ENCODE results near the gene EEPD1. TPM values are rescaled to one million over a fixed set of nuclear protein-coding genes. Genes with fewer than 3 reads are reported as not detected.

Gene EEPD1
- total and polyA plus RNA-seq, 2 donors = 16.9 to 32.8 TPM

DNA sequence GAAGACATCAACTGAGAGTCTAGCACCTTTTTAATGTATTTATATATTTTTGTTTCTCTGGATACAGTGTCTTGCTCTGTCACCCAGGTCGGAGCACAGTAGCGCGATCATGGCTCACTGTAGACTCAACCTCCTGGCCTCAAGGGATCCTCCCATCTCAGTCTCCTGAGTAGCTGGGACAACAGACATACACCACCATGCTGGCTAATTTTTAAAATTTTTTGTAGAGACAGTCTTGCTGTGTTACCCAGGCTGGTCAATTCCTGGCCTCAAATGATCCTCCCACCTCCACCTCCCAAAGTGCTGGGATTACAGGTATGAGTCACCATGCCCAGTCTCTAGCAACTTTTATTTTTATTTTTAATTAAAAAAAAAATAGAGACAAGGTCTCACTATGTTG lies 185.2 kb downstream of the EEPD1 start:
- Histone ChIP-seq H3K36me3 (ENCODE audit: control insufficient read depth in 2 of 2, insufficient read depth in 2 of 2, low read length in 1 of 2) (no peaks in the 10 kb centered on the region), H3K9me3 (ENCODE audit: control insufficient read depth in 2 of 2, insufficient read depth in 1 of 2, low read length in 1 of 2) (no peaks in the 10 kb centered on the region), H3K4me1 (ENCODE audit: control insufficient read depth in 2 of 2, insufficient read depth in 2 of 2, low read length in 2 of 2) (no peaks in the 10 kb centered on the region), H3K4me3 (ENCODE audit: low read length in 2 of 2) (no peak overlapping the region), H3K27me3 (ENCODE audit: control insufficient read depth in 2 of 2, insufficient read depth in 1 of 2, low read length in 1 of 2) (no peaks in the 10 kb centered on the region), H3K27ac (ENCODE audit: low read depth in 1 of 2, low read length in 1 of 2) (no peak overlapping the region)
- WGBS = 98% methylated on average over 3 of the region's 3 CpGs
- DNase-seq (ENCODE audit: low read depth in 6 of 9, low spot score in 9 of 9) = no peak

GRCh38 chr7:36343548-36343947 lies 190.5 kb downstream of the EEPD1 start:
- Histone ChIP-seq H3K9me3 (ENCODE audit: control insufficient read depth in 2 of 2, insufficient read depth in 1 of 2, low read length in 1 of 2) (no peaks in the 10 kb centered on the region), H3K4me1 (ENCODE audit: control insufficient read depth in 2 of 2, insufficient read depth in 2 of 2, low read length in 2 of 2) (no peaks in the 10 kb centered on the region), H3K4me3 (ENCODE audit: low read length in 2 of 2) (no peak overlapping the region), H3K27me3 (ENCODE audit: control insufficient read depth in 2 of 2, insufficient read depth in 1 of 2, low read length in 1 of 2) (no peaks in the 10 kb centered on the region), H3K27ac (ENCODE audit: low read depth in 1 of 2, low read length in 1 of 2) (no peak overlapping the region), H3K36me3 (ENCODE audit: control insufficient read depth in 2 of 2, insufficient read depth in 2 of 2, low read length in 1 of 2) (no peaks in the 10 kb centered on the region)
- no peak for DNase-seq (ENCODE audit: low read depth in 6 of 9, low spot score in 9 of 9)
- 100% methylated on average over 1 of the region's 1 CpG for WGBS

- no peak for DNase-seq (ENCODE audit: low read depth in 6 of 9, low spot score in 9 of 9)
- no peaks in the 10 kb centered on the region for H3K9me3 ChIP-seq (ENCODE audit: control insufficient read depth in 2 of 2, insufficient read depth in 1 of 2, low read length in 1 of 2)
- WGBS = 58% methylated on average over 2 of the region's 2 CpGs
- no peak overlapping the region for H3K4me3 ChIP-seq (ENCODE audit: low read length in 2 of 2)
- no peak overlapping the region for H3K27ac ChIP-seq (ENCODE audit: low read depth in 1 of 2, low read length in 1 of 2)
- H3K27me3 ChIP-seq (ENCODE audit: control insufficient read depth in 2 of 2, insufficient read depth in 1 of 2, low read length in 1 of 2) = no peaks in the 10 kb centered on the region
- no peaks in the 10 kb centered on the region for H3K36me3 ChIP-seq (ENCODE audit: control insufficient read depth in 2 of 2, insufficient read depth in 2 of 2, low read length in 1 of 2)
- H3K4me1 ChIP-seq (ENCODE audit: control insufficient read depth in 2 of 2, insufficient read depth in 2 of 2, low read length in 2 of 2) = no peaks in the 10 kb centered on the region
These were observed 191.6 kb downstream of the EEPD1 start for GRCh38 chr7:36344622-36345021.

- H3K9me3 ChIP-seq (ENCODE audit: control insufficient read depth in 2 of 2, insufficient read depth in 1 of 2, low read length in 1 of 2) = no peaks in the 10 kb centered on the region
- DNase-seq (ENCODE audit: low read depth in 6 of 9, low spot score in 9 of 9) = no peak
- 96% methylated on average over 6 of the region's 6 CpGs for WGBS
- H3K27ac ChIP-seq (ENCODE audit: low read depth in 1 of 2, low read length in 1 of 2) = no peak overlapping the region
- H3K27me3 ChIP-seq (ENCODE audit: control insufficient read depth in 2 of 2, insufficient read depth in 1 of 2, low read length in 1 of 2) = no peaks in the 10 kb centered on the region
- no peak overlapping the region for H3K4me3 ChIP-seq (ENCODE audit: low read length in 2 of 2)
- H3K36me3 ChIP-seq (ENCODE audit: control insufficient read depth in 2 of 2, insufficient read depth in 2 of 2, low read length in 1 of 2) = no peaks in the 10 kb centered on the region
- H3K4me1 ChIP-seq (ENCODE audit: control insufficient read depth in 2 of 2, insufficient read depth in 2 of 2, low read length in 2 of 2) = no peaks in the 10 kb centered on the region
These were observed 193.3 kb downstream of the EEPD1 start for GRCh38 chr7:36346260-36346831.

DNA sequence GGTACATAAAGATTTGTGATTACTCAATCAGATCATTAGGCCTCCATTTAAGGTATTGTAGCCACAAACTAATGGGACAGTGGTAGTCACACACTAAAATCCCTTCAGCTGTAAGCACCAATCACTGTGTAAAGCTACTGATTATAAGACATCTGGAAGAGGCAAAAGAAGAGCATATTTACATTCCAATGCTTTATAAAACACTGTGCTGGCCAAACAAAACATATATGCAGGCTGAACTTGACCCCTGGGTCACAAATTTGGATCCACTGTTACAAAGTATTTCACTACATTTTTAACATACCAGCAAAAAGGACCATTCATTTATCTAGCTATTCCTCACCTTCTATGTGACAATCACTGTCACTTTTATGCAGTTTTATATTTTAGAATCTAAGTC lies 195.2 kb downstream of the EEPD1 start:
- no peaks in the 10 kb centered on the region for H3K27me3 ChIP-seq (ENCODE audit: control insufficient read depth in 2 of 2, insufficient read depth in 1 of 2, low read length in 1 of 2)
- no peaks in the 10 kb centered on the region for H3K4me1 ChIP-seq (ENCODE audit: control insufficient read depth in 2 of 2, insufficient read depth in 2 of 2, low read length in 2 of 2)
- no peak overlapping the region for H3K4me3 ChIP-seq (ENCODE audit: low read length in 2 of 2)
- H3K36me3 ChIP-seq (ENCODE audit: control insufficient read depth in 2 of 2, insufficient read depth in 2 of 2, low read length in 1 of 2) = no peaks in the 10 kb centered on the region
- no peak for DNase-seq (ENCODE audit: low read depth in 6 of 9, low spot score in 9 of 9)
- H3K9me3 ChIP-seq (ENCODE audit: control insufficient read depth in 2 of 2, insufficient read depth in 1 of 2, low read length in 1 of 2) = no peaks in the 10 kb centered on the region
- no peak overlapping the region for H3K27ac ChIP-seq (ENCODE audit: low read depth in 1 of 2, low read length in 1 of 2)

GRCh38 chr7:36348771-36349170 lies 195.7 kb downstream of the EEPD1 start:
- Histone ChIP-seq H3K9me3 (ENCODE audit: control insufficient read depth in 2 of 2, insufficient read depth in 1 of 2, low read length in 1 of 2) (no peaks in the 10 kb centered on the region), H3K27me3 (ENCODE audit: control insufficient read depth in 2 of 2, insufficient read depth in 1 of 2, low read length in 1 of 2) (no peaks in the 10 kb centered on the region), H3K27ac (ENCODE audit: low read depth in 1 of 2, low read length in 1 of 2) (no peak overlapping the region), H3K4me1 (ENCODE audit: control insufficient read depth in 2 of 2, insufficient read depth in 2 of 2, low read length in 2 of 2) (no peaks in the 10 kb centered on the region), H3K4me3 (ENCODE audit: low read length in 2 of 2) (no peak overlapping the region), H3K36me3 (ENCODE audit: control insufficient read depth in 2 of 2, insufficient read depth in 2 of 2, low read length in 1 of 2) (no peaks in the 10 kb centered on the region)
- WGBS = 98% methylated on average over 3 of the region's 3 CpGs
- DNase-seq (ENCODE audit: low read depth in 6 of 9, low spot score in 9 of 9) = no peak

- WGBS = 95% methylated on average over 2 of the region's 2 CpGs
- no peaks in the 10 kb centered on the region for H3K9me3 ChIP-seq (ENCODE audit: control insufficient read depth in 2 of 2, insufficient read depth in 1 of 2, low read length in 1 of 2)
- H3K4me3 ChIP-seq (ENCODE audit: low read length in 2 of 2) = no peak overlapping the region
- no peak overlapping the region for H3K27ac ChIP-seq (ENCODE audit: low read depth in 1 of 2, low read length in 1 of 2)
- no peaks in the 10 kb centered on the region for H3K4me1 ChIP-seq (ENCODE audit: control insufficient read depth in 2 of 2, insufficient read depth in 2 of 2, low read length in 2 of 2)
- H3K27me3 ChIP-seq (ENCODE audit: control insufficient read depth in 2 of 2, insufficient read depth in 1 of 2, low read length in 1 of 2) = no peaks in the 10 kb centered on the region
- no peak for DNase-seq (ENCODE audit: low read depth in 6 of 9, low spot score in 9 of 9)
- no peaks in the 10 kb centered on the region for H3K36me3 ChIP-seq (ENCODE audit: control insufficient read depth in 2 of 2, insufficient read depth in 2 of 2, low read length in 1 of 2)
These were observed 196.6 kb downstream of the EEPD1 start for GRCh38 chr7:36349626-36350025.

Other genes starting within 250 kb of the EEPD1 start
- 28.8 TPM for gene ANLN, start 236.6 kb downstream of the EEPD1 start, total RNA-seq
- 3.1 TPM for gene ANLN, start 236.6 kb downstream of the EEPD1 start, polyA plus RNA-seq

All from thymus (tissue), 11 donors.